GM23338 (cell line): Measurements from ENCODE around the gene AHR. TPM values are rescaled to one million over a fixed set of nuclear protein-coding genes. Genes with fewer than 3 reads are reported as not detected.

Experiments
- ATAC-seq: fragments of 200-7000 bp; cut with Tn5 transposase; 3 replicates; pipeline ENCODE4 v1.9.1; 2020
- DNase-seq: peaks from one replicate; pipeline ENCODE4 v3.0.0-alpha.2; 2015; ENCODE audit warnings: low spot score
- H2AFZ ChIP-seq: fragments of 200-600 bp; sonication (generic); 2 replicates; pipeline ENCODE4 v1.8.0; 2016; ENCODE audit warnings: antibody characterized with exemption, mild to moderate bottlenecking, moderate library complexity
- H3F3A ChIP-seq: fragments of 200-600 bp; sonication (generic); replicated peaks from 2 replicates; pipeline ENCODE4 v1.8.0; 2017; ENCODE audit warnings: antibody characterized with exemption, mixed run types, low read depth
- H3K27ac ChIP-seq: fragments of 200-600 bp; sonication (generic); 2 replicates; pipeline ENCODE4 v1.6.1; 2016; ENCODE audit warnings: low read depth
- H3K27me3 ChIP-seq: fragments of 200-600 bp; sonication (generic); 2 replicates; pipeline ENCODE4 v1.8.0; 2016; ENCODE audit warnings: mild to moderate bottlenecking, mixed run types, moderate library complexity; ENCODE audit not compliant: insufficient read depth
- H3K36me3 ChIP-seq: fragments of 200-600 bp; sonication (generic); 2 replicates; pipeline ENCODE4 v1.8.0; 2016; ENCODE audit warnings: mild to moderate bottlenecking; ENCODE audit not compliant: insufficient read depth
- H3K4me1 ChIP-seq: fragments of 200-600 bp; sonication (generic); 2 replicates; pipeline ENCODE4 v1.8.0; 2016; ENCODE audit warnings: mild to moderate bottlenecking, moderate library complexity; ENCODE audit not compliant: insufficient read depth
- H3K4me2 ChIP-seq: fragments of 200-600 bp; sonication (generic); 2 replicates; pipeline ENCODE4 v1.7.1; 2017; ENCODE audit warnings: mixed run types
- H3K4me3 ChIP-seq: fragments of 200-600 bp; sonication (generic); 2 replicates; pipeline ENCODE4 v1.6.1; 2016; ENCODE audit warnings: mixed run types
- H3K79me2 ChIP-seq: fragments of 200-600 bp; sonication (generic); replicated peaks from 2 replicates; pipeline ENCODE4 v1.8.0; 2017; ENCODE audit warnings: mild to moderate bottlenecking; ENCODE audit not compliant: insufficient read depth
- H3K9me2 ChIP-seq: fragments of 200-600 bp; sonication (generic); 2 replicates; pipeline ENCODE4 v1.8.0; 2017; ENCODE audit not compliant: insufficient read depth
- H4K20me1 ChIP-seq: fragments of 200-600 bp; sonication (generic); replicated peaks from 2 replicates; pipeline ENCODE4 v1.8.0; 2017; ENCODE audit warnings: mild to moderate bottlenecking; ENCODE audit not compliant: insufficient read depth
- H3K27ac Mint-ChIP-seq: 2 replicates; pipeline ENCODE4 v1.8.0; 2020; ENCODE audit warnings: inconsistent platforms, mild to moderate bottlenecking, moderate library complexity, mixed read lengths
- H3K27me3 Mint-ChIP-seq: 3 replicates; pipeline ENCODE4 v1.8.0; 2022; ENCODE audit warnings: low read depth, mild to moderate bottlenecking, moderate library complexity, mixed read lengths, inconsistent platforms; ENCODE audit not compliant: insufficient read depth, poor library complexity
- H3K36me3 Mint-ChIP-seq: 3 replicates; pipeline ENCODE4 v1.8.0; 2021; ENCODE audit warnings: low read depth, mild to moderate bottlenecking, inconsistent platforms, moderate library complexity, mixed read lengths
- H3K4me1 Mint-ChIP-seq: 3 replicates; pipeline ENCODE4 v1.8.0; 2020; ENCODE audit warnings: mild to moderate bottlenecking, inconsistent platforms, mixed read lengths
- H3K4me3 Mint-ChIP-seq: 3 replicates; pipeline ENCODE4 v1.8.0; 2021; ENCODE audit warnings: moderate library complexity, mild to moderate bottlenecking, inconsistent platforms, mixed read lengths
- H3K9me3 Mint-ChIP-seq: 3 replicates; pipeline ENCODE4 v1.8.0; 2020; ENCODE audit warnings: moderate library complexity, mild to moderate bottlenecking, inconsistent platforms, mixed read lengths
- CTCF ChIP-seq, 2 experiments: fragments of 200-600 bp in 1 of 2; sonication (generic) in 1 of 2; conservative IDR thresholded peaks; 2 replicates each; pipeline versions ENCODE4 v1.5.1 to v1.6.1; 2016 to 2017; ENCODE audit warnings: antibody characterized with exemption in 2 of 2, low read depth in 2 of 2, mild to moderate bottlenecking in 2 of 2, moderate library complexity in 1 of 2
- EZH2phosphoT487 ChIP-seq: fragments of 200-600 bp; sonication (generic); IDR thresholded peaks from one replicate; pipeline ENCODE4 v1.8.1; 2018; ENCODE audit warnings: antibody characterized with exemption; ENCODE audit not compliant: unreplicated experiment
- STAT1 ChIP-seq: IDR thresholded peaks from one replicate; pipeline ENCODE4 v1.6.1; 2016; ENCODE audit warnings: antibody characterized with exemption; ENCODE audit not compliant: unreplicated experiment
- ZNF114 ChIP-seq: fragments of 250-450 bp; sonication (Bioruptor Pico); IDR thresholded peaks from 2 replicates; pipeline ENCODE4 v1.5.0; 2020; ENCODE audit warnings: mild to moderate bottlenecking, moderate library complexity
- ZNF462 ChIP-seq: fragments of 250-450 bp; sonication (Bioruptor Pico); IDR thresholded peaks from 2 replicates; pipeline ENCODE4 v1.5.0; 2020; ENCODE audit warnings: mild to moderate bottlenecking, moderate library complexity
- polyA plus RNA-seq: library from polyadenylated mRNA; unstranded; fragments of >200 nt; fragmentation: Nextera tagmentation; extraction: Ambion mirVana; gene quantifications from 2 replicates; pipeline ENCODE4 v1.2.1, GENCODE V29; 2016
- total RNA-seq: library from RNA; depleted of rRNA; stranded (reverse); fragments of >200 nt; shearing (Covaris generic); gene quantifications from 2 replicates; pipeline ENCODE4 v1.2.3, GENCODE V29; 2014

Gene AHR
- total and polyA plus RNA-seq, 2 experiments from 2014 or later: 3.4 to 14.9 TPM

GRCh38 chr7:17328641-17329040, 30.2 kb downstream of the AHR start:
- Mint-ChIP-seq H3K4me3 (no peak overlapping the region), H3K9me3 (no peaks in the 10 kb centered on the region), H3K36me3 (peaks cover 2% of the 10 kb centered on the region; the same call in 1 of the 3 replicates), H3K27ac (no peak overlapping the region), H3K4me1 (peaks cover 3% of the 10 kb centered on the region; the same call in 1 of the 3 replicates), H3K27me3 (no peaks in the 10 kb centered on the region)
- Histone ChIP-seq H3K4me2 (no peak overlapping the region), H3F3A (no peaks in the 10 kb centered on the region), H4K20me1 (no peaks in the 10 kb centered on the region), H3K9me2 (no peaks in the 10 kb centered on the region), H3K4me1 (no peaks in the 10 kb centered on the region), H3K4me3 (no peak overlapping the region), H3K36me3 (no peaks in the 10 kb centered on the region), H2AFZ (no peak overlapping the region), H3K27ac (no peak overlapping the region), H3K79me2 (no peaks in the 10 kb centered on the region), H3K27me3 (no peaks in the 10 kb centered on the region)
- TF ChIP-seq STAT1: no peak
- TF ChIP-seq ZNF114 (CRISPR knock-in tag): no peak
- no peak for TF ChIP-seq EZH2phosphoT487
- no peak for TF ChIP-seq CTCF (conservative IDR thresholded peaks at IDR 0.05; ENCODE audit: low read depth in 2 of 2)
- no peak for TF ChIP-seq ZNF462 (CRISPR knock-in tag)
- ATAC-seq: no peak
- DNase-seq: no peak
